ENCODE measurements around the gene HTR3D. TPM values are rescaled to one million over a fixed set of nuclear protein-coding genes. Genes with fewer than 3 reads are reported as not detected.
A peak's percentile ranks its signal among the peaks of the same experiment; 100 is the strongest.
"Not testable (repeated sequence)": the region's sequence is repeated elsewhere in the genome, so short reads cannot be mapped to it uniquely, and the experiment has no call there.

Gene HTR3D
- total RNA-seq, 1 donor from 2014 or later: not detected

DNA sequence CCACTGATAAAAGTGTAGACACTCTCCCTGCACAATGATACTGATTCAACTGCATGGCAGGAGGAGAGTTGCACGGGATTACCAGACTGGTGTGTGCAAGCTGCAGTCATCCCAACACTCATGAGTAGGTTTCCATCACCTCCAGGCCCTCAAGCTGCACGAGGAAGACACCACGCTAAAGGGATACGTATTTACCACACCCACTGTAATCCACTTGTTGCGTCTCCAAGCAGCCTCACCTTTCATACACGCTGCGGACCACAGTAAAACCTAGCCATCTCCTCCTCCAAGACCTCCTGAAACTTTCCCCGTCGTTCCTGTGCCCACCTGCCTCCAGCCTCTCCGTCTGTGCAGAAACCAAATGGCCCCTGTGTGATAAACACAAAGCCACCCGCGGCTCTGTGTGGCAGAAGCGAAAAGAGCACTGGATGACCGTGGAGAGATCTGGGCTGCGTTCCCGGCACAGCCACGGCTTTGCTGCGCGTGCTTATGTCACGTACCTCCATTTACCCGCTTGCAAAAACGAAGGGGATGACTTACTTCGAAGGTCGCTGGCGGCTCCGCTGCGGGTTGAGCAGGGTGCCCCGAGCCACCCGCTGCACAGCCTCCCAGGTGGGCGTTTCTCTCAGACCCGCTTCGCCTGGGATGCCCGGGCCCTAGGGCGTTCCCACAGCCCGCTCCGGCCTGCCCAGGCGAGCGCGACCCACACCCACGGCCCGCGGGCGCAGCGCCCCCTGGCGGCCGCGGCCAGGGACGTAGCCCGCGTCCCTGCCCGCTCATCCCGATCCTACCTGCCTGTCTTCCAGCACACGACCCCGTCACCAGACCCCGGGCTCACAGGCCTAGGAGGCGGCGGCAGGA is 14.5 kb upstream of the HTR3D start:
- DNase-seq: peak; percentile 78

DNA sequence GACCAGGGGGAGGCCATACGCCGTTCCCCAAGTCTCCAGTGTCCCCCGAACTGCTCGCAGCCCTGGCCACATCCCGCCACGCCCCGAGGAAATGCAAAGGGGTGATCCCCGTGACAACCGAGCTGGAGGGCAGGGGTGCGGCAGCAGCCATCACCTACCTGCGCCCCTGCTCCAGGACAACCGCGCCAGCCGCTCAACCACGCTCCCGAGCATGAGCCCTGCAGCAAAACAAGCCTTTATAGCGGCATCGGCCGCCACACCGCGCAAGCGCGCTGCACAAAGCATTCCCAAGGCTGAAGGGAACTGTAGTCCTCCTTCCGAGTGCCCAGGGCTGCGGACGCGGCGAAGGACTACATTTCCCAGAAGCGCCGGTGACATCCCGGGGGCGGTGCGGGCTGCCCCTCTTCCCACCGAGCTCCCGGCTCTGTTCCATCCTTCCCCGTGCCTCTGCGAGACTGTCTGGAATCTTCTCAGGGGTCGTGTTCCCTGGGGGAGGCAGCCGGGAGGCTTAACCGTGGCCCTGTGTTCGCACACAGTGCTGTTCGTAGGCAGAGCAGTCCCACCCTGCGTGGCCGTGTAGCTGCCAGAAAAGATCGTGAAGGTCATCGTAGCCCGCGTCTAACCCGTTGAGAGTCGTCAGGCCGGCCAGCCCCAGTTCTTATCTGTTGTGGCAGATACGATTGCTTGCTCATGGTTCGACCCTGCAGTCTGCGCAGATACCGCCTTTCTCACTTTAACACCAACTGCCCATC is 13.7 kb upstream of the HTR3D start, which contains the start of gene ABCC5:
Gene ABCC5 (minus strand): TSS at position 213 of the 752 bp plus-strand sequence. CDS start 3,492 bp downstream, outside the sequence.
- peak; percentile 98 for DNase-seq

DNA sequence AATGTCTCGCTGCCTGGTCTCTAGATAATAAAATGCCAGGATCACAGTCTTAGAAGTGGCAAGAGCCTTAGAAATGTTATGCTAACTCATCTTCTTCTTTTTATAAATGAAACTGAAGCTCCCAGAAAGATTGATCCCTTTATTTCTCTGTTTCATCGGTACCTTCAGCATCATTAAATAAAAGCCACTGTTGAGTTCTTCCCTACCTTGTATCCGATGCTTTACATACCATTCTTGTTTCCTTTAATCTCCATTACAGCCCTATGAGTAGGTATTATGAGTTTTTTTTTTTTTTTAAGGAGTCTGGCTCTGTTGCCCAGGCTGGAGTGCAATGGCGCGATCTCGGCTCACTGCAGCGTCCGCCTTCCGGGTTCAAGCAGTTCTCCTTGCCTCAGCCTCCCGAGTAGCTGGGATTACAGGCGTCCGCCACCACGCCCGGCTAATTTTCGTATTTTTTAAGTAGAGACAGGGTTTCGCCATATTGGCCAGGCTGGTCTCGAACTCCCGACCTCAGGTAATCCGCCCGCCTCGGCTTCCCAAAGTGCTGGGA is 13.0 kb upstream of the HTR3D start:
- DNase-seq: no peak

DNA sequence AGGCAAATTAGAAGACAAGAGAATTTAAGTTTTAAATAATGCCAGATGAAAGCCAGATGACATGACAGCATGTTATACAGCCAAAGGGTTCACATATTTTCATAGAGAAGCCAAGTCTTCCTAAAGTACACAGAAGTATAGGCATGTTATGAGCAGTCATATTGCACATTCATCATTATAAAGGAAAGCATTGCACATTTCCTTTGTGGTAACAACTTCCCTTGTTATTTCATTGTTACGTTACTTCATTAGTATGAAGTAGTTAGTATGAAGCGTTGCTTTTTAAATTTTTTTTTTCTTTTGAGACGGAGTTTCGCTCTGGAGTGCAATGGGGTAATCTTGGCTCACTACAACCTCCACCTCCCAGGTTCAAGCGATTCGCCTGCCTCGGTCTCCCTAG is 9.2 kb upstream of the HTR3D start:
- no peak for DNase-seq

DNA sequence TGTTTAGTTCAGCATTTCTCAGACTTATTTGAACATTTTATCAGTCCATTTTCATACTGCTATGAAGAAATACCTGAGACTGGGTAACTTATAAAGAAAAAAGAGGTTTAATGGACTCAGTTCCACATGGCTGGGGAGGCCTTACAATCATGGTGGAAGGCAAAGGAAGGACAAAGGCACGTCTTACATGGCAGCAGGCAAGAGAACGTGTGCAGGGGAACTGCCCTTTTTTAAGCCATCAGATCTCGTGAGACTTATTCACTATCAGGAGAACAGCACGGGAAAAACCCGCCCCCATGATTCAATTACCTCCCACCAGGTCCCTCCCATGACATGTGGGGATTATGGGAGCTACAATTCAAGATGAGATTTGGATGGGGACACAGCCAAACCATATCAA is 6.3 kb upstream of the HTR3D start:
- not testable (repeated sequence) for DNase-seq

DNA sequence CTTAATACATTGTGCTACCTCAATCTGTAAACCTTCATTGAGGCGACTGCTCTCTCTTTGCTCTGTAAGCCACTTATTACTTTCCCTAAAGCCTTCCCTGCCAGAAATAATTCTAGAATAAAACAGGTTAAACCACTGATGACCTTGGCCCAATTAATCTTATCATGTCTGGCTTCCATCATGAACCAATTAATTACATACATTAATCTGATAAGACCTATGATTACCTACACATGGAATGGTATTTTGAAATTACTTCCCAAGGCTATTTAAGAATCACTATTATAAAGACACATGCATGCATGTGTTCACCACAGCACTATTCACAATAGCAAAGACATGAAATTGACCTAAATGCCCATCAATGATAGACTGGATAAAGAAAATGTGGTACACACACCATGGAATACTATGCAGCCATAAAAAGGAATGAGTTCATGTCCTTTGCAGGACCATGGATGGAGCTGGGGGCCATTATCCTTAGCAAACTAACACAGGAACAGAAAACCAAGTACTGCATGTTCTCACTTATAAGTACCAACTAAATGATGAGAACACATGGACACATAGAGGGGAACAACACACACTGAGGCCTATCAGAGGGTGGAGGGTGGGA is 3.2 kb upstream of the HTR3D start:
- not testable (repeated sequence) for DNase-seq

DNA sequence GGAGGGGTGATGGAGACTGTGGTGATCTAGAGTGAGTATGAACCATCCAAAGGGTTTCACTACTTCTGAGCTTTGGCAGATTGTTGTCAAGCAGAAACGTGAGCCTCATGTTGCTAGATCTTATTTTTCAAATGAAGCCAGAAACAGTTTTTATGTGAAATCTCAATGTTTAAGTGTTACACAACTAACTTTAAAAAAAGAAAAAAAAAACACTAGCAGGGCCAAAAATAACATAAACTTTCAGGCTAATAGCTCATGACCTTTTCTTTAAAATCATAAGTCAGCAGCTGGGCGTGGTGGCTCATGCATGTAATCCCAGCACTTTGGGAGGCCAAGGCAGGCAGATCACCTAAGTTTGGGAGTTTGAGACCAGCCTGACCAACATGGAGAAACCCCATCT is 2.1 kb upstream of the HTR3D start:
- DNase-seq: no peak

DNA sequence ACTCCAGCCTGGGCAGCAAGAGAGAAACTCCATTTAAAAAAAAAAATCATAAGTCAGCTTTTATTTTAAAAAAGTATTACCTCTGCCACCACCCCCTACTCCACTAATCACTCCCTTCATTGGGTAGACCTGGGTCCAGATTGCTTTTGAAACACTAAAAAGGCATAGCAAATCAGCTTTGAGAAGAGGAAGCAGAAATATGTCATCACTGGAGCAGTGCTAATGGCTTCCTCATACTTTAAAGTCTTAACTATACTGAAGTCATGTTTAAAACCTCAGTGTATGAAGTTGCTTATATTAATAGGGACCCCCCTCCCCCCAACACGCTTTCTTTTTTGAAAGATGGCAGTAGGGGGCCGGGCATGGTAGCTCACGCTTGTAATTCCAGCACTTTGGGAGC is 1.0 kb upstream of the HTR3D start:
- DNase-seq: no peak

DNA sequence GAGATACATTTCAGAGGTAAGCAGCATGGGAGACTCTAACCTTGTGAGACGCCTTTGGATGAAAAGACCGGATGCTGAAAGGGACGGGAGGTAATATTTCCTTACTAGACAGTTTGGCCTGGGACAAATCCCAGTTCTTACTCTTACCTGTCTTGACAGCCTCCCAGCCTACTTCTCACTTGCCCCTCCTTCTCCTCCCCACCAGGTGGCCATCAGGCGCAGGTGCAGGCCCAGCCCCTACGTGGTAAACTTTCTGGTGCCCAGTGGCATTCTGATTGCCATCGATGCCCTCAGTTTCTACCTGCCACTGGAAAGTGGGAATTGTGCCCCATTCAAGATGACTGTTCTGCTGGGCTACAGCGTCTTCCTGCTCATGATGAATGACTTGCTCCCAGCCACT is 6.3 kb downstream of the HTR3D start:
- no peak for DNase-seq

DNA sequence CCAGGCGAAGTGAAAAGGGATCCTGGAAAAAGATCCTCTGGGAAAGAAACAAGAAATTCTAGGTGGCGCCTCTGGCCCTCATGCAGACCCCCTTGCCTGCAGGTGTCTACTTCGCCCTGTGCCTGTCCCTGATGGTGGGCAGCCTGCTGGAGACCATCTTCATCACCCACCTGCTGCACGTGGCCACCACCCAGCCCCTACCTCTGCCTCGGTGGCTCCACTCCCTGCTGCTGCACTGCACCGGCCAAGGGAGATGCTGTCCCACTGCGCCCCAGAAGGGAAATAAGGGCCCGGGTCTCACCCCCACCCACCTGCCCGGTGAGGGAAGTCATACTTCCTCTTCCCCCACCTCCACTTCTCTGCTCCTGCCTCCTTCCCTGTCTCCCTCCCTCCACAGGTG is 6.8 kb downstream of the HTR3D start:
- DNase-seq: not testable (repeated sequence)

DNA sequence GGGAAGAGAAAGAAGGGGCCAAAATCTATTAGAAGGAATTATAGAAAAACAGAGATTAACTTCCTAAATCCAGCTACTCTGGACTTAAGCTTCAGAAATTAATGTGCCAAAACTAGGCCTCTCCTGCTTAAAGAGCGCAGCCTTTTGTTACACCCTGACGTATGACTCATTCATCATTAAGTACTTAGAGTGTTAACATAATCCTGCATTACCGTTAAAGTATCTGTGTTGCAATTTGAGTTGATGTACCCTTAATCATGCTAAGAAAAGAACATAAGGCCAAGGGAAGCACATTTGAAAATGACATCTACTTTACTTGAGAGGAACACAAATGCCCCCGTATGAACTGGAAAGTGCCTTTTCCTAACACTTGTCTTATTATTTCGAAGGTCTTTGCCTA is 7.9 kb downstream of the HTR3D start:
- no peak for DNase-seq

DNA sequence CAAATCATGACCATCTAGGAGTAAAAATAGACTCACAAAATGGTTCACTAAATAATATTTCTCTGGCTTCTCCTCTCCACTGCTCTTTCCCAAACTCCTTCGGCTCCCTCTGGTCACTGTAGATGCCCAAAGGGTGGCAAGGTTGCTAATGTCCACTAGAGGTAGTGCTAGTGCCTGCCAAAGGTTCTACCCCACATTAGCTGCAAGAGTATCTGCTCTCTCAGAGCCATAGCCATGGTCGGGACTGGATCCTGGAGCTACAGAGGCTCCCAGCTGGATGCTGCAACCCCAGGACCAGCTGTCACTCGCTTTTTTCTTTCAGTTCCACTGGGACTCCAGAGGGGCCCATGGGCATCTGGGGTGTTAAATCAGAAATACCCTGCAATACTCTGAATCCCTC is 8.5 kb downstream of the HTR3D start:
- DNase-seq: no peak

DNA sequence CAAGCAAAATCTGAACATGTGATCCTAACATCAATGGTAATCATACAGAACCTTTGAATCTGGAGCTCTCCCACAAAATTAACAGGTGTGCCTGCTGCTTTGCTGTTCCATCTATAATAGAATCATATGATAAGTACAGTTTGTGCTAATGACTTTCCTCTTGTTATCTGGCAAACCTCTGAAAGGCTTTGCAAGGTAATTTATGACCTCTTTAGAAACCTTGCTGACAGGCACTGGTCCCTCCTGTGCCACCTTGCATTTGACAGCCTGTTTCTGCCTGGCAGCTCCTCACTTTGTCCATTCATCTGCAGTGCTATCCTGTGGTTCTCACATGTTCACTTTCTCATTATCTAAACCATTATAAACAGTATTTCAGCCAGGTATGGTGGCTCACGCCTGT is 11.1 kb downstream of the HTR3D start:
- DNase-seq: no peak

DNA sequence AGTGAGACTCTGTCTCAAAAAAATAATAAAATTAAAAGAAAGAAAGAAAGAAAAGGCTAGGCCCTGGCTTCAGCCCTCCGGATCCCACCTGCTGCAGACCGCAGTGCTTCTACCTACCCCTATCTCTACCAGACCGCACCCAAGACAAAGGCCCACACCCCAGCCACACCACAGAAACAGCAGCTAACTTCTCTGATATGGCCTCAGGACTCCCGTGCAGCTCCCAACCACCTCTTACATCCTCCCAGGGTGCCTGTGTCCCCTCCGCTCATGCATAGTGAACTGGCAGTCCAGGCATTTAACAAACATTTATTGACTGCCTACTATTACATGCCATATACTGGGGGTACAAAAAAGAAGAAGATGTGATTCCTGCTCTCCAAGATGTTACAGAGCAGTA is 14.5 kb downstream of the HTR3D start:
- no peak for DNase-seq

DNA sequence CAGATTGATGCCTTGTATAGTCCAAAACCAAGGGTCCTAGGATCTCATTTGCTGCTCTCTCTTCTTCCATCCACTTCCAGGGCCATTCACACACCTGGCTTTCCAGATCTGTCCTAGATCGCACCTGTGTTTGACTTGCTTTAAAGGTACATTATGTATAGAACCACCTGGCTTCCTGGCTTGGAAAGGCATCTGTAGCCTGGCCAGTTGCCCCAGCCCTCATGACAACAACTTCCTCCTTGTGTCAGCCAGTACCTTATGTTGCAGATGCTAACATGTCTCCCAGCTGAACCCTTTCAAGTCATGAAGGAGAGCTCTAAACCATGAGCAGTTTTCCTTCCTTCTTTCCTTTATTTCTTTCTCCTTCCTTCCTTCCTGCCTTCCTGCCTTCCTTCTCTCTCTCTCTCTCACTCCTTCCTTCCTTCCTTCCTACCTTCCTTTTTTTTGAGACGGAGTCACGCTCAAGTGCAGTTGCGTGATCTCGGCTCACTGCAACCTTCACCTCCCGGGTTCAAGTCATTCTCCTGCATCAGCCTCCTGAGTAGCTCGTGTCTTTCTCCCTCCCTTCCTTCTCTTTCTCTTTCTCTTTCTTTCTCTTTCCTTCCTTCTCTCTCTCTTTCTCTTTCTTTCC is 18.8 kb downstream of the HTR3D start:
- no peak for DNase-seq

DNA sequence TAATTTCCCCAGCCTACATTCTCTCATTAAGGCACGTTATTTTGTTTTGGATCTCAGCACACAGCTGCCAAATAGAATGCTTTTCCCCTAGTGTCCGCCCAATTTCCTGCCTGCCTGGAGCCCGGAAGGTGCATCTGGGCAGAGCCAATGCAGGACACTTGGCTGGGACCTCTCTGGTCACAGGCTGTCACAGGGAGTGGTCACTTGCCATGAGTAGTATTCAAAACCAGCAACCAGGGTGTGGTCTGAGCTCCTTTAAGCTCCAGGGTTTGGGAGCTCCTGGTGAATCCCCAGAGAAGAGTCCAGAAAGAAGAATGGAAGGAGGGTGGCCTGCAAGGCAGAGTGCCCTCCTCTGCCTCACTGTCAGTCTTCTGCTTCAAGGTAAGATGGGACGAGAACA is 21.2 kb downstream of the HTR3D start, which contains the start of gene HTR3C:
Gene HTR3C (plus strand): TSS at position 281 of the 400 bp plus-strand sequence. CDS start 34 bp downstream, at position 315.
- no peak for DNase-seq

DNA sequence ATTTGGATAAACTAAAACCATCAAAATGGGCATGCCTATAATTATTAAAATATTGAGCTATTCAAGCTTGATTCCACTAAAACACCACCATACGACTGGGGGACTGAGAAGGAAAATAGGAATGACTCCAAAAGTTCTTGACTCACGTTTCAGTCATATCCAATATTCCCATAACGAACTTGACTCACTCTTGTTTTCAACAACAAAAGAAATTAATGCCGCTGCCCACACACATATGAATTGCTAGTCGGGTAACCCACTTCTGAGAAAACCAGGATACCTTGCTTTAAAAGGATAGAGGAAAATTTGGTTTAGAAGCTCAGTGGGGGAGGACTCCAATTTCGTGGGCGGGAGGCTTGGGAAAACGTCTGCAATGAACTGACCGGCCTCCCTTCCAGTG is 26.5 kb downstream of the HTR3D start:
- no peak for DNase-seq

DNA sequence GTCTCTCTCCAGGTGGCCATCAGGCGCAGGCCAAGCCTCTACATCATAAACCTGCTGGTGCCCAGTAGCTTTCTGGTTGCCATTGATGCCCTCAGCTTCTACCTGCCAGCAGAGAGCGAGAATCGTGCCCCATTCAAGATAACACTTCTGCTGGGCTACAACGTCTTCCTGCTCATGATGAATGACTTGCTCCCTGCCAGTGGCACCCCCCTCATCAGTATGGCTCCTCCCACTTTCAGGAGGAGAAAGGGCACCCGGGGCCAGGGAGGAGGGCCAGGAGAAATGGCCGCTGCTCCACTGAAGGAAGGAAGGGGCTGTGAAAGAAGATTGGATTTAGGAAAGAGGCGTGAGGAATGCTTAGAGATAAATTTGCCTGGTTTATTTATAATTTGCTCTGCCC is 27.9 kb downstream of the HTR3D start:
- DNase-seq: no peak

DNA sequence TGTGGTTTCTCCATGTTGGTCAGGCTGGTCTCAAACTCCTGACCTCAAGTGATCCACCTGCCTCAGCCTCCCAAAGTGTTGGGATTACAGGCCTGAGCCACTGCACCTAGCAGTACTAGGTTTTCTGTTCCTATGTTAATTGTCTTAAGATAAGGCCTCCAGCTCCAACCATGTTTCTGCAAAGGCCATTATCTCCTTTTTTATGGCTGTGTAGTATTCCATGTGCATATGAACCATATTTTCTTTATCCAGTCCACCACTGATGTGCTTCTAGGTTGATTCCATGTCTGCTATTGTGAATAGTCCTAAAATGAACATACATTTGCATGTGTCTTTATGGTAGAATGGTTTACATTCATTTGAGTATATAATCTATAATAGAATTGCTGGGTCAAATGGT is 31.1 kb downstream of the HTR3D start:
- no peak for DNase-seq

DNA sequence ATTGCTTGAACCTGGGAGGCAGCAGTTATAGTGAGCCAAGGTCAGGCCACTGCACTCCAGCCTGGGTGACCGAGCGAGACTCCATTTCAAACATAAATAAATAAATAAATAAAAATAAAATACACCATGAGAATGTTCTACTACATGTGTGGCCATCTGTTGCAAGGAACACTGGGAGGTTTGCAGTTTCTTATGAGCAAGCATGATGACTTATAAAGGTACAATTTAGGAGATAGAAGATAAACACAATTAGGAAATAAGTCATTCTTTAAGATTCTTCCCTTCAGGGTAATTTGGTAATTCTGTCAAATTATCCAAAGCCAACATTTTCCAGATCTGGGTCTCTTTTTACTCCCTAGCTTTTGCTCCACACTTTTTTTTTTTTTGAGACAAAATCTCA is 34.7 kb downstream of the HTR3D start:
- DNase-seq: no peak

DNA sequence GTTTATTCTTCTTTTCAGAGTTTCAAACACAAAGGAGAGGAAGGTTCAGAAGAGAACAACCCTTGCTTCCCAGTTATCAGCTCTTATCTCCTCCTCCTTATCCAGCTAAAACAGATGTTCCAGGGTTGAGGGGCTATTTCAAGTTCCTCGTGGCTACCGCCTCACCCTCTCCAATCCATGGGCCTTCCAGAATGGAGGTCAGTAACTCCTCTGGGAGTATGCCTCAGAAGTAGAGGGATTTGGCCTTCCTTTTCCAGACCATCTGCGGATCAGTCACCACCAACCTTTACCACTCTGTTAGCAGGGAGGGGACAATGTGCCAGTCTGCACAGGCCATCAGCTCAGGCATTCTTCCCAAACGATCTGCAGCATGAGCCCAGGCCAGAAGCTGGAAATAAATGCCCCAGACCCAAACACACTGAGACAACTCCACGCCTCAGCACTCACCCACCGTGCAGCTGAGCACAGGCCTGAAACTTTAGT is 36.1 kb downstream of the HTR3D start:
- DNase-seq: no peak

DNA sequence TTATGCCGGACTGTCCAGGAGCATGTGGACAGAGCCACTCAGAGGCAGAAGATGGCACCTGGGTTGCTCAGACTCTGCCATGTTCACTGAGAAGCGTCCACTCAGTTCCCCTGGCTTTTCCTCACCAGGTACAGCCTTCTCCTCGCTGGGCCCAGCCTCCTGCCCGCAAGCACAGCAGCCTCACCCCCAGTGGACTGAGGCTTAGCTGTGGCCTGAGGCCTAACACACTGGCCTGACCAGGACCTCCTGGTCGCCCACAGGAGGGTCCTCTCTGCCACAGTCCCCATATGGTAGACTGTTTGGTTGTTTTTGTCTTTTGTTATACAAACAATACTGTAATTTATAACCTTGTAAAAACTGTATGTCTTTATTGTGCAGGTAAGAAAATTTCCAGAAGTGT is 36.8 kb downstream of the HTR3D start:
- no peak for DNase-seq

All from tongue (tissue), 2 donors.